NCI-H510A treated with DMSO at 0.1 percent for 48 hours (cell line): ENCODE data around the gene KMT5B.

Experiments used
- DNase-seq: peaks from one replicate; lab custom pipeline; 2025; lab: John Stamatoyannopoulos, UW

KMT5B gene

DNA sequence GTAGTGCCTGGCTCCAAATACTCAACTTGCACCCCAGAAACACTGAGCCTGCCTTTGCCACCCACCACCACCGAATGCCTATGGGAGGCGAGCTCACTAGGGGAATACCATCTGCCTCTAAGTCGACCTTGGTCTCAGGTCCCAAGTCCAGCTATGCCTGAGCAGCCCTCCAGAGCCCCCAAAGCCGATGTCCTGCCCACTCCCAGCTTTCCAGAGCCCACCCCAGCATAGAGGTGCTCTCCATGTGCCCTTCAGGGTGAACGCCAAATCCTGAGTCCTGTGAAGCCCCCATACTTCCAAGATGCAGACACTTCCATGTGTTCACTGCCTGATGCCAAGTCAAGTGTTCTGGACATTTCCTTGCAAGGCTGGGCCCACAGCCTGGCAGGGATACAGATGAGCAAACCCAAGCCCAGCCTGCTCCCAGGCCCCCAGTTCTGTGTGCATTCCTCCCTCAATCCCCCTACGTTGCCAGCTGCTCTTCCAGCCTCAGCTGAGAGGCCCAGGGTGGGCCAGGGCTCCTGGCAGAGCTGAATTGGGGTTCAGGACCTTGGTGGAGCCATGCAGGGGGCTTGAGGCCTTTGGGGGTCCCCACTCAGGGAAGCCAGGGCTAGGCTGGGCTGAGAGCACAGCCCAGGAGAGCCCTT lies 2.6 kb upstream of the KMT5B start:
- no peak for DNase-seq

DNA sequence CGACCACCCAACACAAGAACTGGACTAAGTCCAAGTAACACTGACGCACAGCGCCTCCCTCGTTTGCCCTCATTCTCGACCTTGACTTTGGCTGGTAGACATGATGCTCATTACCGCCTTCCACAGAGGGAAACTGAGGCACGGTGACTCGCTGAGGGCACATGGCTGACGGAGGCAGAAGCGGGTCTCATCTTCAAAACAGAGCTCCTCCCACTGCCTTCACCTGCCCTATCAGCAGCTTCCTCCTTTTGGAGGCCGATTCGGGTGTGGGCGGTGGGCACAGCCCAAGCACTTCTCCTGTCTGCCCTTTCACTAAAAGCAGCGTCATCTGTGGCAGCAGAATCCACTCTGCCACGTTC lies 2.0 kb upstream of the KMT5B start:
- no peak for DNase-seq

DNA sequence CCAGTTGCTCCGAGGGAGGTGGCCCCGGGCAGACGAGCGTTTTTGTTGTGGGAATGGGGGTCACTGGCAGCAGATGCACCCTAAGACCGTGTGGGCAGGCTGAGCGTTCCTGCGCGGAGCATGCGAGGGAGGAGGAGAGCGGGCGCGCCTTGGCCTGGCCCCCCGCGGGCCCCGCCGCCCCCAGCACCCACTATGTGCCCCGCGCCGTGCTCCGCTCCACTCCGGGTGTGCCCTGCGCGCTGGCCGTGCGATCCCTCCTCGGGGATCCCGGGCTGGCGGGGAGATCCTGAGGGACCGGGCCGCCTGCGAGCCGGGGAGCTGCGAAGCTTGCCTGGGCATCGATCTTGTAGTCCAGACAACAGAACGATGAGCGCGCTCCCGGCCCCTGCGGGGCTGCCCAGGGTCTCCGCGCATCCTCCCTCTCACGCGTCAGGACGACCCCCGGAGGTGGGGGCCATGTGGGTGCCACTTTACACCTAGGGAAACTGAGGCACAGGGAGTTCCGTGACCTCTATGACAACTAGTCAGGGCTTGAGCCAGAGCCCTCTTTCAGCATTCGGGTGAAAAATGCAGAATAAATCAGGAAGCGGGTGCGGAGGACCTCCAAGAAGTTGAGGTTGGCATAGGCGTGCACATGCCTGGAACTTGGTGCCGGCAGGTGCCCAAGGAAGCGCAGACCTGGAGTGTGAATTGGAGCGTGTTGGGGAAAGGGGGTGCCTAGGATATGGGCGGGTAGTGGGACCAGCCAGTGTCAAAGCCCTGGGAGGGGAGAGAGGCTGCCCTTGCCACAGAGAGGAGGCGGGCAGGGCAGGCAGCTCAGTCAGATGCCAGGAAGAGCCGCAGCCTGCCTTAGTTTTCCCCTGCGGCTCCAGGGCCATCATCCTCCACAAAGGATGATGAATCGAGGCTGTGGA lies 1.3 kb upstream of the KMT5B start:
- DNase-seq = no peak

DNA sequence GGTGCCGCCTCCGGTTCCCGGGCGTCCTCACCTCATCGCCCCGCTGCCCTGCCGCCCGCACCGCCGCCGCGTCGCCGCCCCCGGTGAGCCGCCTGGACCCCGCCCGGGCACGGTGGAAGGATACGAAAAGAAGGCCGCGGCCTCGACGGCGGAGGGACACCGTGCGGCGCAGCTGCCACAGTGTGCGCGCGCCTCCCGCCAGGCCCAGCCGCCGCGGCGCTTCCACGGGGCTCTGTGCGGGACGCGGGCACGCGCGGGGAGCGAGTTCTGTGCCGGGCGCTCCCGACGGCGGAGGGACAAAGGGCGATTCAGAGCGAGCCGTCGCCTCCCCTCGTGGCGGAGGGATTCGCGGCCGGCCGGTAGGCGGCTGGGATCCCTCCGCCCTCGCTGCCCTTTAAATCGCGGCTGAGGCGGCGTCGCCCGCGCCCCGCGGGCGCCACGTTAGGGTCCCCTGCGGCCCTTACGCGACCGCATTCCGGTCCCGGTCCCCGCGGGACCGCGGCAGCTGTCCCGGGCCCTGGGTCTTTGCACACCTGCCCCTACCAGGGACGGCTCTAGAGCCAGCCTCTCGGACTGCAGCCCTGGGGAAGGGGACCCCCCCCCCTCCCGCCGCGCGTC lies 568 bp upstream of the KMT5B start:
- peak; percentile 97 for DNase-seq

DNA sequence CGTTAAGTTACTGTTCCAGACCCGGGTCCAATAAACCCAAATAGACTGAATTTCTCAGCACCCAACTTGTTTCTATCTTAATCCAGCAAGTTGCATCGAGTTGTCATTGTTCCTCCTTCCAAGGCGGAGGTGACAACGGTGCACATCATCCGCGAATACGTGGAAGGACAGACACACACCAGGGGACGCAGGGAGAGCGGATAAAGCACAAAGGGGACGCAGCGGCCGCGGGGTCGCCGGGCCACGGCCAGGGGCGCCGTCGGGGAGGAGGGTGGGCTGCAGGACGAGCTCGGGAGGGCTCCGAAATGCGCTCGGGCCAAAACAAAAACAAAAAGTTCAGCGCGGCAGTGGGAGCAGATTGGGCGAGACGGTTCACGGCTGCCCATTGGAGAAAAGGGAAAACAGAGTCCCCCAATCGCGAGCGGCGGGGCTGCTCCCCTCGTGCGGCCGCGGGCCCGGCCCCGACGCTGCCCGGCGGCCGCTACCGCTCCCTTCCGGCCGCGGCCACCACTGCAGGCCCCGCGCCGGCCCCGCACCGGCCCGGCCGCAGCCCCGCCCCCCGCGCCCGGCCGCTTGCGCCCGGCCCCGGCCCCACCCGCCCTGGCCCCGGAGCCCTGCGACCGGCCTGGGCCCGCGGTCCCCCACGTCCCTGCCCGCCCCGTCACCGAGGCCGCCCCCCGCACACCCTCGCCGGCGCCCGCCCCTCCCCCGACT lies 518 bp downstream of the KMT5B start:
- DNase-seq = peak; percentile 66

DNA sequence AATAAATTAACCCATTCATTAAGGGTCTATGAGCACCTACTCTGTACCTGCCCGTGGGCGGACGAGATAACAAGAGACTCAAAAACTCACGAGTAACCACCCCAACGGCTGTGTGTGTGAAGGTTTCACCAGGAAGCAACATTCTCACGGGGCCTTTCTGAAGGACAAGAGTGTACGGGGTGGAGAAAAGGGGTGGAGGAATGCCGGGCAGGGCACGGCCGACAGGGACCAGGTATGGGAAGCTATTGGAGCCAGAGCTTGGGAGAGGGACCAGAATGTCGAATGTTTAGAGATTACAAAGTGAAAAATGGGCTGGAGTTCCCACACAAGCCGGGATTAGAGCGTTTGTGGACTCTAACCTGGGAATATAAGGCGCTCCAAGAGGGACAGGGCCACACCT lies 1.6 kb downstream of the KMT5B start:
- DNase-seq = peak; percentile 28

DNA sequence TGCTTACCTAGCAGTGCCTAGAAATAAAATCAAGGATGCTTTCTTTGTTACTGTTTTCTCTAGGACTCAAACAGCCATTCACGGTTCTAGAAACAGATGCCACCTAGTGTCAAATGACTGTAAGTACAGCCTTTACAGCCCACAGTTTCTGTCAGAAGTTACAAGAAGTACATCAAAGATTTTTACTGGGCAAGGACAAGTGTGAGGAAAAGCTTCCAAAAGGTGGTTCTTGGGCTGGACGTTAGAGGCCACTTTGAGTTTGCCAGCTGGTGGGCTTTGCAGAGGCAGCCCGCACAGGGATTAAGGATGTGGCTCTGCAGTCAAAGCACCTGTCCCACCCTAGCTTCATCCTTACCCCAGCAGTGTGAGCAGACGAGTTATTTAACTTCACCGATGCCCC lies 6.9 kb downstream of the KMT5B start:
- peak; percentile 80 for DNase-seq

DNA sequence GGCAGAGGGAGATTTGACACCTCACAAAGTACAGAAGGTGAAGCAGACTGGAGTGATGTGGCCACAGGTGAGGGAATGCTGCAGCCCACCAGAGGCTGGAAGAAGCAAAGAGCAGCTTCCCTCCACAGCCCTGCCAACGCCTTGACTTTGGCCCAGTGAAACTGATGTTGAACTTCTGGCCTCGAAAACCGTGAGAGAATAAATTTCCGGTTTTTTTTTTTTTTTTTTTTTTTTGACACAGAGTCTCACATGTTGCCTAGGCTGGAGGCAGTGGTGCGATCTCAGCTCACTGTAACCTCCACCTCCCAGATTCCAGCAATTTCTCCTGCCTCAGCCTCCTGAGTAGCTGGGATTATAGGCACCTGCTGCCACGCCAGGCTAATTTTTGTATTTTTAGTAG lies 8.7 kb downstream of the KMT5B start:
- DNase-seq = no peak

DNA sequence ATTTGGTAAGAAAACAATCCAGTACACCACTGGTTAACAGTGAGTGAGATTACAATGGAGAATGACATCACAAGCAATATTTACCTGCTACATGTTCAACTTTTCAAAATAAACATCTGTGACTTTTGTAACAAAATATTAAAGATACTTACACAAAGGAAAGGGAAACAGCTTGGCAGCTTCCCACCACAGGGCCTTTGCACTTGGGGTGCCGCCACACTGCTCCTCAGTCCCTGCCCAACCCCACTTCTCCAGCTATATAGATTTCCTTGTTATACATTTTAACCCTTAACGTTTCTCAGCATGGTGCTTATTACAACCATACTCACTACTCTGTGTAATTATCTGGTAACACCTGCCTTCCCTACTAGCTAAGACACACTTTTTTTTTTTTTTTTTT lies 10.9 kb downstream of the KMT5B start:
- DNase-seq = no peak

DNA sequence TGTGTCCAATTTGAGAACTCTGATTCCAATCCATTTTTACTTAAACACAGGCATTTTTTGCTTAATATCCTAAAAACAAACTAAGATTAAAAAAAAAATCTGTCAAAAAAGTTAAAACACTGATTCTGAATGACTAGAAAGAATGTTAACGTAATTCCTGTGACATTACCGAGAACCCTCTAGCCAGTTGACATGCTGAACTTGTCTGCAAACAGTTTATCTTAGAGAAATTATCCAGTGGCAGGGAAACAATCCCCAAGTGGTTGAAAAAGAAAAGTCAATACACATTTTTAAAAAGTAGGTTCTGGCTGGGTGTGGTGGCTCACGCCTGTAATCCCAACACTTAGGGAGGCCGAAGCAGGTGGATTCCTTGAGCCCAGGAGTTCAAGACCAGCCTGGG lies 11.6 kb downstream of the KMT5B start:
- no peak for DNase-seq

DNA sequence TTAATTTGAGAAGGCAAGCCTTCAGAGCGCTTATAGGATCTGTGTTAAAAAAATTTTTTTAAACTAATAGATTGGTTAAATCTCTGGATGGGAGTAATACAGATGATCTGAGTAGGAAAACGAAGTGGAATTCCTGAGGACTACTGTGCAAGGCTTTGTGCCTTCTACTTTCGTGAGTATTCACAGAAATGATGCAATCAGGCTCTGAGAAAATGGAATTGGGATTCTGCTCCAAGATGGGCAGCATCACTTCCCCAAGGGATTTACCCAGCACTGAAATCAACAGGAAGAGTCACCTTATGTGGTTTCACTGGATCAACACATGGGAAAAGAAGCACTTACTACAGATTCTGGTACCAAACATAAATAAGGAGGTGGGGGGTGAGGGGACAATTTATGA lies 12.5 kb downstream of the KMT5B start:
- no peak for DNase-seq

DNA sequence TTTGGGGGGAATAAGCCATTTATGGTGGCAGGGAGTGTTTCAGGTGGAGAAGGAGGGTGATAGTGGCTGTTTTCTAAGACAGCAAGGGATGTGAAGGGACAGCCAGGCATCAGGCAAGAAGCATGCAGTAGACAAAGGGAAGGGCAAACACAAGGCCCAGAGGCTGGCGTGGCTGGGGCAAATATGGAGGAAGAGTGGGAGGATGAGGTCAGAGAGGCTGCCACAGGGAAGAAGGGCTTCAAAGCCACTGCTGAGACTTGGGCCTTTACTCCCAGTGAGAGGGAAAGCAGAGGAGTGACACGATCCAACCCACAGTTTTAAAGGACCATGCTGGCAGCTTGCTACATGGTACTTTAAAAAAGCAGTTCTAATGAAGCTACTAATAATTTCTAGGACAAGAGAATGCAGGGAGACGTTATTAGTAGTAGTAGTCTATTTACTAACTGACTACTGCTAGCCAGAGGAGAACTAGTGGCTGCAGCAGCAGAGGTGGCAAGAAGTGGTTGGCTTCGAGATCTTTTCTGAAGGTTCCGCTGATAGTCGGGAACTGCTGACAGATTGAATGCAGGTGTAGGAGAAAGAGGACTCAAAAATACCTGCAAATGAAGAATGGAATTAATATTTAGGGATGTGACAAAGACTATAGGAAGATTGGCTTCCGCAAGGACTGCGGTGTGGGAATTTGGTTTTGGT lies 13.7 kb downstream of the KMT5B start:
- DNase-seq = no peak

DNA sequence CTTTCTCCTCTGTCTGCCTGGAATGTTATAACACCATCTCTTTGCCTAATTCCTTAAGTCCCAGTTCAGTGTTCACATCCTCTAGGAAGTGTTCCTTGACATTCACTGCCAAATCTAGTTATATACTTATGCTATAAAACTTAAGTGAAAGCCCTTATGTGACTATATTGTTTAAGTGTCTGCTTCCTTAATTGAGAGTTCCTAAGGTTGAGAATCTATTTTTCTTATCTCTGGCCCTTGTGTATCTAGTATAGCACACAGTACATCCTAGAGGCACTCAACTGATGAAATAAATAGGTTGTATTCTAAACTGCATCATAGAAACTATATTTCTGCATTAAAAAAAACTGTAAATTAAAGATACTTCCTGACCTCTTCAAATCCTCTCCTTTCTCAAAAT lies 16.9 kb downstream of the KMT5B start:
- no peak for DNase-seq

DNA sequence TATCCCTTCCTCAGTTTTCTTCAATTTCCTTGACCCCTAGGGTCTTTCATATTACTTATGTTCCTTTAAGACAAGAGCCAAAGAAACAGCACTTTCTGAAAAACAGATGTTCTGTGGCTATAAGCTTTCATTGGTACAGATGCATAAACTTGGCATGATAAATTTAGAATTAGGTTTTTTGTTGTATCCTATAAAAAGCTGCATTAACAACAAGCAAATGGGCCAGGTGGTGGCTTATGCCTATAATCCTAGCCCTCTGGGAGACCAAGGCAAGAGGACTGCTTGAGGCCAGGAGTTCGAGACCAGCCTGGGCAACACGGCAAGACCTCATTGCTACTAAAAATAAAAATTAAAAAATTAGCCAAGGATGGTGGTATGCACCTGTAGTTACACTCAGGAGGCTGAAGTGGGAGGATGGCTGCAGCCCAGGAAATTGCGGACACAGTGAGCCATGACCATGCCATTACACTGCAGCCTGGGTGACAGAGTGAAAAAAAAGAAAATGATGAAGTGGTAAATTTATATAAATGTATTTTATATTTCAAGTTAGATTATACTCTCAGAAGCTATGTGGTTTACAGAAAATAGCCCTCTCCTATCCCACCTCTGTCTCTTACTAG lies 18.3 kb downstream of the KMT5B start:
- DNase-seq = no peak

DNA sequence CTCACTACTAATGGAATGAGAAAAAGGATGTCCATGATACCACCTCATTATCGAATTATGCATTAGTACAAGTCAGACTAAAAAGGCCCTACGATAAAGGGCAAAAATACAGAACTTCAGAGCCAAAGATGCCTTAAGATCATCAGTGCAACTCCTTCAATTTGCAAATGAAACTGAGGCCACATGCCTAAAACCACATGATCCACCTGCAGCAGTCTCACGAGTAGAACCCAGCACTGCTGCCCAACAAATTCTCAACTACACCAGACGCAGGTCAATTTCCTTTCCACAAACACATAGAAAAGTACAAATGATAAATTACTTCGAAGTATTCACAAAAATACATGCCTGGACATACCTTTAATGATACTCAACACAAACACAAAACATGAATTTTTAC lies 20.1 kb downstream of the KMT5B start:
- DNase-seq = no peak

DNA sequence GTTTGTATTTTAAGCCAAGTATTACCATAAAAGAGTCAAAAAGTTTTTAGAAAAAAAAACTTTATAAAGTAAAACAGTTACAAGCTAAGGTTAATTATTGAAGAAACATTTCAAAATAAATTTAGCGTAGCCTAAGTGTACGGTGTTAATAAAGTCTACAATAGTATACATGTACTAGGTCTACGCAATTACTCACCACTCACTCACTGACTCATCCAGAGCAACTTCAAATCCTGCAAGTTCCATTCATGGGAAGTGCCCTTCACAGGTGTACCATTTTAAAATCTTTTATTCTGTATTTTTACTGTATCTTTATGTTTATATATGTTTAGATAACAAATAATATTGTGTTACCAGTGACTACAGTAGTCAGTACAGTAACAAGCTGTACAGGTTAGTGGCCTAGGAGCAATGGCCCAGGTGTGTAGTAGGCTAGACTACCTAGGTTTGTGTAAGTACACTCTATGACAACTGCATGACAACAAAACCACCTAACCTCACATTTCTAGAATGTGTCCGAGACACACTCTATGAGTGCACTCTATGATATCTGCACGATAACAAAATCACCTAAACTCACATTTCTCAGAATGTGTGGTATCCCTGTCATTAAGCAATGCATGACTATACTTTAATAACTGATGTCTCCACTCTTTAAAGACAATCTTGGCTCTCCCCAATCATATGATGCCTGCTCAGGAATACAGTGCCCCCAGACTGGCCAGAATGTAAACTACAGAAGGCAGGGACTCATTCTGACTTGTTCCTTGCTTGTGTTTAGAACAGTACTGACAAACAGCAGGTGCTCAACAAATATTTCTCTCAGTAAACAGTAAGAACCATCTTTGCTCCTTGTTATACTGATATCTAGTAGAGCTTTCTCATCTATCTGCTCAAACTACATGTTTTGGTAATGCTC lies 21.2 kb downstream of the KMT5B start:
- DNase-seq = no peak

DNA sequence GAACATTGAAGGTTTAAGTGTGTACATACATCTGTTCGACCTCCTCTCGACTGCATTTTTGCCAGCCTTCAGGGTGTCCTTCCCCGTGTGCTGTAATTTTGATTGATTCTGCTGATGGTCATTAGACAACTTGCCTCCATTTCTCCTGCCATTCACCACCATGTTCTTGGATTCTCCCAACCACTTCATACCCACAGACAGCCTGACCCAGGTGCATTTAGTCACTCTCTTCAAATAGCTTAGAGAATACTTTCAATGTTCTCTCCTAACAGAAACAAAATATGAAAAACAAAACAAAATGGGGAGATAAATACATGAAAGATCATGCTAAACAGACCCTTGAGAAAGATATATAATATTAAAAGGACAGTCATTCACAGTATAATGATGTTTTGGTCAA lies 23.2 kb downstream of the KMT5B start:
- DNase-seq = no peak

DNA sequence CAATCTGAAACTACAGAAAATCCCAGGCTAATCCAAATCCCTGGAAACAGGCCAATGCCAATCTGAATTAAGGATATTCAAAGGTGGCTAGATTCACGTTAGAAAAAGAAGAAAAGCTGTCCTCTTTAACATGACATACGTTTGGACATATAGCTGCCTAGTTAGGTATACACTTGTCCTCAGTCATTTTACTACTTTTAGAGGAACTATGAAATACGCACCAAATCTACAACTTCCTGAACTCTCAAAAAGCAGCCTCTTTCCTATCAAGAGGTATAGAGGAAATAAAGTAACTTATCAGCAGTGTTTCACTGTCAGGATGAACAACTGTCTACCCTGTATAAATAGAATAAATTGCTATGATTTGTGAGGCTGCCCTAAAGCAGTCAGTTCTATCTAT lies 24.0 kb downstream of the KMT5B start:
- DNase-seq = no peak

DNA sequence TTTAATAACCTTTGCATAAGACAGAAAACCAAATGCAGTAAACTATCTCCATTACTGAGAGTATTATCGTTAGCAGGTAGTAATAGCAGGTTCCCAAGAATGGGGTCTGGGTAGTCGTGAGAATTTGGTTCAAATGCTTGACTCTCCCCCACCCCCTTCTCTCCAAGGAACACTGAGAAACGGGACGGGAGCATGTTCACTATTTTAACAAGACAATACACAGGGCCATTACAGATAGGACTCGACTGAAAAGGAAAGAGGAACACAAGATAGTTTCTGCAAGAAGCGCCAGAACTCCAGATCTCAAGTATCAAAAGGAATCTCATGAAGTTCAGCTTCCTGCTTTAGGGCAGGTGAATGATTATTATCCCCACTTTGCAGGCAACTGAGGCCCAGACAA lies 27.0 kb downstream of the KMT5B start:
- DNase-seq = no peak

DNA sequence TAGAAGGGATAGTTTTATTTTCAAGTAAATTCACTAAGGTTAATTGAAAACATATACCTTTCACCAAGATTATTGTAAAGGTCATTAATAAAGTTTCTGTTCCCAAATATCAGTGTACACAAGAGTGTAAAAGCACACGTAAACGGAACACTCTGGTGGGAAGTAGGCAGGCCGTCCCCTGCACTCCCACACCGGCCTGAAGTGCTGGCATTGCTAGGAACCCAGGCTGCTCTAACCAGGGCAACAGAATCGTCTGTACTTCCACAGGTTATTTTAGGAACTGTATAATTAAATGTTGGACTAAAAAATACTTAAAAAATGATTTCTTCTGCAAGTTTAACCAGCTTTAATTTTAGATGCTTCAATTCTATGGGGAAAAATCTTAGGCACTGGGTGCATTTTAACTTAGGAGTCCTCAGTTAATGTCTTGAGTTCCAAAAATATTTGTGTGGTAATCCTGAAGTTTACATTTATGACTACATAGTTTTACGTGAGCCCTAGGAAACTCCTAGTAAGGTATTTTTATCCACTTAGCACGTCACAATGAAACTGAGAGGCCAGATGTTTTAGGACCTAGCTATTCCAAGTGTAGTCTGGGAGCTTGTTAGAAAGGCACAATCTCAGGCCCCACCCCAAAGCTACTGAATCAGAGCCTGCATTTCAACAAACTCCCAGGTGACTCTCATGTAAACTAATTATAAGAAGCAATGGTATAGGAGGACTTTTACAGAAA lies 31.2 kb downstream of the KMT5B start:
- no peak for DNase-seq
